DMS114 treated with DMSO at 0.1 percent for 48 hours (cell line): ENCODE data around the gene CCDC15.
A peak's percentile ranks its signal among the peaks of the same experiment; 100 is the strongest.
"Not testable (repeated sequence)": the region's sequence is repeated elsewhere in the genome, so short reads cannot be mapped to it uniquely, and the experiment has no call there.

Source experiments
- DNase-seq: peaks from one replicate; lab custom pipeline; 2025; ENCODE audit not compliant: unreplicated experiment; lab: John Stamatoyannopoulos, UW

The CCDC15 gene

DNA sequence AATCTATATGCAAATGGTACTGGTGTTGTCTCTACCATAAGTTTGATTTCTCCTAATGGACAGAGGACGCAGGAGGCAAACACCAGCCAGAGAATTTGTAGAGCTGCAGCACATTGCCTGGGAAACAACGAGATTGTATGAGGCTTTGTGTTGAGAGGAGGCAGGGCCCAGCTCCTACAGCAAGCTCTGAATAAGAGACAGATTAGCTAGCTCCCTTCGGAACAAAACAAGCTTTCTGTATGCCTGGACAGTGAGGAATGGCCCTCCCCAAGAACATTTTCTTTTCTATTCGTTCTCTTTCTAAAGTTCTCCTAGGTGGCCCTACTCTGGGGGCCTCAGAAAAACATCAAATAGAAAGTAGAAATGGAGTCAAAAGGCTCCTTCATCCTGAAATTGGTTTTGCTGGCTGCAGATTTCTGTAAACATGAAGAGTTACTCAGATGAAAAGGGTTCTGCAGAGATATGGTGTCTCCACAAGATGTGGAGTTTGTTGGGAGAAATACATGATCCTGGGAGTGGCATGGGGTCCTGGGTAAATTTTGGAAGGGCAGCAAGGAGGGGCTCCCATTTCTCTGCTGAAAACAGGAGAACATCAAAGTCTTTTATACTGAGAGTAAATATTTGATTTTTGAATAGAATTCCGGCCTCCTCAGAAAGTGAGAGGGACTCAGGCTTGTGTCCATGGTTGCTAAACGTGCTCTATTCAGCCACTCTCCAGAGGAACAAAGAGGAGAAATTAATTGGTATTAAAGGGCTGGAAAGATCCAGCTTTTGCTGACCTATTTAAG is 11.3 kb upstream of the CCDC15 start:
- no peak for DNase-seq

DNA sequence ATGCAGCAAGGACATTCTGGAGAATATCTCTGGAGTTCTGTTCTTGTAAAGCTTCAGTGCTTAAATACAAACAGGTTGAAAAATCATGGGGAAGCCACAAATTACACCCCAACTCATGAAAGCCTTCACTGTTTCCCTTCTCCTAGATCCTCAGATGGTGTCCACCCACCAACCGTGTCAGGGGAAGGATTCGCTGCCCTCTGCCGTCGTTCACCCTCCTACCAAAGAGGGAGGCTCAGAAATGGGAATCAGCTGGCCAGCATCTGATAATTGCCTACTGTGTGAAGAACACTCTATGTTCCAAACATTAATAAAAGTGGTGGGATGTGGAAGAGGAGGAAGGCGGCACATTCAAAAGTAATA is 10.8 kb upstream of the CCDC15 start:
- no peak for DNase-seq

GRCh38 chr11:124943741-124944140 is 10.3 kb upstream of the CCDC15 start:
- no peak for DNase-seq

- no peak for DNase-seq
Measured at GRCh38 chr11:124944565-124944964, 9.4 kb upstream of the CCDC15 start.

DNA sequence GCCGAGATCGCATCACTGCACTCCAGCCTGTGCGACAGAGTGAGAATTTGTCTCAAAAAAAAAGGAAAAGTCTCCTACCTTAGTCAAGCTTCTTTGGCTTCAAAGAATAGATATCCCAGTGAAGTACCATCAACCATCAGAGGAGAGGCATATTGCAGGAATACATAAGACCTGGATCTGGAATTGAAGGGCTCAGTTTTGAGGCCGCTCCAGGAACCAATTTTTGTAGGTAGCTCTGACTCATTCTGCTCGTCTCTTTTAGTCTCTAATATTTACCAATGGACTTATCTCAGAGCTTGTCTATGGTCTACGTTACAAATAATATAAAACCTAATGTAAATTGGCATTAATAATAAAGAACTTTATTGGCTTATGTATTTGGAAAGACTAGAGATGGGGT is 8.2 kb upstream of the CCDC15 start:
- DNase-seq = no peak

- DNase-seq = no peak
Measured at GRCh38 chr11:124946735-124947141, 7.3 kb upstream of the CCDC15 start.

- DNase-seq = no peak
Measured at GRCh38 chr11:124950601-124951330, 3.2 kb upstream of the CCDC15 start.

- no peak for DNase-seq
Measured at GRCh38 chr11:124951341-124951740, 2.7 kb upstream of the CCDC15 start.

DNA sequence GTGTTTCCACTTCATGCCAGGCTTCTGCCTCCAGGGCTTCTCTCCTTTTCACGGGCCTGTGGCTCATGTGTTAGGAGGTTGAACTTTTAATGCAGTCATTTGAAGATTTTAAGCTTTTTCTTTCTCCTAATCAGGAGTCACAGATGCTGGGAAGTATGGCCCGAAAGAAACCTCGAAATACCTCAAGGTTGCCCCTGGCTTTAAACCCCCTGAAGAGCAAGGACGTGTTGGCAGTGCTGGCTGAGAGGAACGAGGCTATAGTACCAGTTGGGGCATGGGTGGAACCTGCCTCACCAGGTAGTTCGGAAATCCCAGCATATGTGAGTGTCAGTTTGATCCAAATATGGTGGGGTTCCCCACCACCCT is 571 bp downstream of the CCDC15 start:
- DNase-seq = no peak

DNA sequence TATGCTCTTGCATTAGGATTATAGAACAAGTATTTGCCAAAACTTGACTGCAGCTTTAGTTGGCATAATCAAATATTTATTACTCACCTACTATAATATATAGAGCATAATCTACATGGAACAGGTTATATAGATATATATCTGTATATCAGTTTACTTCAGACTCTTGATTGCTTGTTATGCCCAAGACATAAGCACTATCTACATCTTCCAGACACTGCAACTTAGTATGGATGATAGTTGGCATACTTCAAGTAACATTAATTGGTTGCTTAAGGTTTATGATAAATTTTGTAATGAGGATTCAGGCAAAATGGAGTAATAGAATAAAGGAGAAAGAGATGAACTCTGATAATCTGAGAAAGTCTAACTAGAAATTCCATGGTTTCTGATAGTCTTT is 1.0 kb downstream of the CCDC15 start:
- DNase-seq = no peak

DNA sequence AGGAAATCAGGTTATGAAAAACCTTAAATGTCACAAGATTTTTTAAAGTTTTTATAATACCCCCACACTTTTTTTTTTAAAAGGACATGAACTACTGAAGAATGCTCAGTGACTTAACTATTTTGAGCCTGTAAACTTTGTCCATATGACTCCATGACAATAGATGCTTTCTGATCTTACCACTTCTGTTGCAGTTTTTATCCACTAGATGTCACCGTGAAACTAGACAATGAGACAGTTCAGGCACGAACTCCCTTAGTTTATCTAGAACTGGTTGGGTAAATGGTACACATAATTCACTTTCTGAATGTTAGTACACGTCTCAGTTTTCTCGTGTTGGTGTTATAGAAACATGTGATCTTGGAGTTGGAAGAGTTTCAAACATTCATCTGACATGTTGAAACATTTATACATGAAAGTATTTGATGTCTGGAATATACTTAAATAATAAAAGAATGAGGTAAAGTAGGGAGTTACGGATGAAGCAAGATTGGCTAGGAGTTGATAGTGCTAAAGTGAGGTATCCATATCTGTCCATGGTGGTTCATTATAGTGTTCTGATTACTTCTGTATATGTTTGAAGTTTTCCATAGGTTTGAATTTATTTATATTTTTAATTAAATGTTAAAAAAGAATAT is 8.1 kb downstream of the CCDC15 start:
- DNase-seq = peak; percentile 52

DNA sequence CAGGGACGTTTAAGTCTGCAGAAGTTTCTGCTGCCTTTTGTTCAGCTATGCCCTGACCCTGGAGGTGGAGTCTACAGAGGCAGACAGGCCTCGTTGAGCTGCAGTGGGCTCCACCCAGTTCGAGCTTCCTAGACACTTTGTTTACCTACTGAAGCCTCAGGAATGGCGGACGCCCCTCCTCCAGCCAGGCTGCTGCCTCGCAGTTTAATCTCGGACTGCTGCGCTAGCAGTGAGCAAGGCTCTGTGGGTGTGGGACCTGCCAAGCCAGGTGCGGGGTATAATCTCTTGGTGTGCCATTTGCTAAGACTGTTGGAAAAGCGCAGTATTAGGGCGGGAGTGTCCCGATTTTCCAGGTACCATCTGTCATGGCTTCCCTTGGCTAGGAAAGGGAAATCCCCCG is 14.2 kb downstream of the CCDC15 start:
- not testable (repeated sequence) for DNase-seq

DNA sequence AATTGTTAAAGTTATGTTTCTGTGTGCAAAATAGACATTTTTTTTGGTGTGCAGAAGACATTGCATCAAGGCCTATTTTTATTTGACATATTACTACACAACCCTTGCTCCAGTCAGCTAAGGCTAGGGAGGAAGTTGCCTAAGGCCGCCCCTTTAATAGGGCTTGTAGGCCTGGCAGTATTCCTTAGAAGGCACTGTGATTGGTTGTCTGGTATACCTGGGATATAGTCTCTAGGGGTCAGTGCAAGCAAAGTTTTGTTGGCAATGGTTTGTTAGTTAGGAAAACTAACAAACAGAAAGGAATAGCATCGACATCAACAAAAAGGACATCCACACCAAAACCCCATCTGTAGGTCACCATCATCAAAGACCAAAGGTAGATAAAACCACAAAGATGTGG is 16.9 kb downstream of the CCDC15 start:
- DNase-seq = no peak

- DNase-seq = no peak
Measured at GRCh38 chr11:124971810-124972209, 17.8 kb downstream of the CCDC15 start.

DNA sequence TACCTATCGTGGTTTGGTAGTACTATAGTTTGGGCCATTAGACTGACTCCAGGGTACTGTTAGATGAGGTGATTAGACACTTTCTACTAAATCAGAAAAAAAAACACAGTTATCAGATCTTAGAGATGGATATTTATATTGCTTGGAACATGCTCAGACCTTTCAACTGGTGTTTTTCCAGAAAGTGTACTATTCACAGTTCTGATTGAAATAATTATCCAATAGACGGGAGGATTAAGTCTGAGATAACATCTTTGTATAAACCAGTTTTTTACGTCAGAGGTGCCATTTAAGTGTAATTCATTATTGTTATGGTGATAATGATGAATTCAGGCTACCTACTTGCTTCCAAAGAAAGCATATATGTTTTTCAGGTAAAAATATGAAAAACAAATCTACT is 22.5 kb downstream of the CCDC15 start:
- DNase-seq = no peak

DNA sequence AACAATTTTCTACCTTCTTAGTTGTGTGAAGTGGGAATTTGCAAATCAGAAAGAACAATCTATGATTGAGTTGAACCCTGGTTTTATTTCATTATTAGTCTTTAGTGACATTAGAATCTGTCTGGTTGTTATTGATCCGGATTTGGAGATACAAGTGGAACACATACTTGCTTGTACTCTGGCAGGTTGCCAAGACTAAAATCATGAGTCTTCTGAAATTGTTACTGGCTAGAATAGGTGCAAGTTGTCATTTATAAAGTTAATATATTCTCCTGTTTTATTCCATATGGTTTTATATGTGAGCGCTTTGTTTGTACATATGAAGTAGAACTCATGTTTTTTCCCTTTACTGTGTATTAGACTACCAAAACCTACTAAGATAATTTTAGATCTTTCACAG is 23.0 kb downstream of the CCDC15 start:
- DNase-seq = no peak

- DNase-seq = no peak
Measured at GRCh38 chr11:124978316-124978715, 24.3 kb downstream of the CCDC15 start.

DNA sequence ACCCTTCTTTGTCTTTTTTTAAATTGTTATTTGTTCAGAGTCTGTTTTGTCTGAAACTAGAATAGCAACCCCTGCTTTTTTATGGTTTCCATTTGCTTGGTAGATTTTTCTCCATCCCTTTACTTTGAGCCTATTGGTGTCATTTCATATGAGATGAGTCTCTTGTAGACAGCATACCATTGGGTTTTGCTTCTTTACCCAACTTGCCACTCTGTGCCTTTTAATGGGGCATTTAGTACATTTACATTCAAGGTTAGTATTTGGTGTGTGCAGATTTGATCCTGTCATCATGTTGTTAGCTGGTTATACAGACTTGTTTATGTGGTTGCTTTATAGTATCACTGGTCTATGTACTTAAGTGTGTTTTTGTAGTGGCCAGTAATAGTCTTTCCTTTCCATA is 28.0 kb downstream of the CCDC15 start:
- no peak for DNase-seq

DNA sequence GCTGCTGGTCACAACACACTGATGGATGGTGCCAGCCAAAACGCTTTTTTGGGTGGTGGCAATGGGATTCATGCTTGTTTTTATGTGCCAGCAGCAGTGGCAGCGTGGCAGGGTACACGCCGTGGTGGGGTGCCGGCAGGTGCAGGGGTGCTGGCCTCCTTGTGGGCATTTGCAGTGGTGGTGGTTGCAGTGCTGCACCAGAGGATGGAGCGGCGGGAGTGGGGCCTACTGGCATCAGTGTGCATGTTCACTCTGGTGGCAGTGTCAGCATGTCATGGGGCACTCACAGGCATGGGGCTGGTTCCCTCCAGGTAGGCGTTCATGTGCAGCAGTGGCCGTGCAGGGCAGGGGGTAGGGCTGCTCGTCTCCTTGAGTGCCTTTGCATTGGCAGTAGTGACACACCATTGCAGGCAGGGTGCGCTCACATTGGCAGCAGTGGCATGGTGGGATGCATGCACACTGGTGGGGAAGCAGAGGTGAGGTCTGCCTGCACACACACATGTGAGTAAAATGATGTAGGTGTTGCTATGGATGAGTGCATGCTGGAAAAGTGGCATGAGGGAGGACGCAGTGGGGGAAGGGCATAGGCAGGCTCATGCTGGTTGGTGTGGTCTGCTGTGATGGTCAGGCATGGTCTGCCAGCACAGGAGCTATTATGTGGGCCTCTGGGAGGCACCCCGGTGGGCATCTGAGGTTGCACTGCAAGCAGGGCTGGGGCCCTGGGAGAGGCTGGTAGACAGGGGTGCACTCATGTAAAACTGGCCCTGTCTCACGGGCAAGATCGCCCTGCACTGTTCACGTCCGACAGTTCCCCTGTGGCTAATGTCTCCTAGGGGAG is 29.9 kb downstream of the CCDC15 start:
- no peak for DNase-seq

- no peak for DNase-seq
Measured at GRCh38 chr11:124984512-124984854, 30.5 kb downstream of the CCDC15 start.

GRCh38 chr11:124987096-124987495 is 33.1 kb downstream of the CCDC15 start:
- no peak for DNase-seq
